Peyer's patch (tissue), 4 donors: ENCODE measurements around the gene ACOD1.

Source experiments
- CTCF ChIP-seq, 6 experiments: fragments of 450-650 bp in 4 of 6; fragments of 200-600 bp in 2 of 6; sonication (generic) in 1 of 6; IDR thresholded peaks; one replicate each; pipeline ENCODE4 v1.5.1; 2017 to 2019; ENCODE audit warnings: antibody characterized with exemption in 6 of 6, mild to moderate bottlenecking in 3 of 6, moderate library complexity in 1 of 6
- POLR2A ChIP-seq, 2 donors: fragments of 450-650 bp; IDR thresholded peaks; one replicate each; pipeline ENCODE4 v1.5.1; 2017; ENCODE audit warnings: antibody characterized with exemption in 2 of 2, mild to moderate bottlenecking in 2 of 2, moderate library complexity in 2 of 2

GRCh38 chr13:76974618-76974975 is 26.3 kb downstream of the ACOD1 start:
- no peak for TF ChIP-seq CTCF (IDR thresholded peaks at IDR 0.05)
- TF ChIP-seq POLR2A (IDR thresholded peaks at IDR 0.05), result no peak
